Breast epithelium (tissue), 4 donors: ENCODE data around the gene IRF3. TPM values are rescaled to one million over a fixed set of nuclear protein-coding genes. Genes with fewer than 3 reads are reported as not detected.

ENCODE experiments used
- DNase-seq, 2 donors: peaks; one replicate each; pipeline ENCODE4 v3.0.0-alpha.2; 2019; ENCODE audit warnings: low spot score in 2 of 2
- H3K27ac ChIP-seq, 2 donors: fragments of 200-600 bp; sonication (generic) in 1 of 2; one replicate each; pipeline ENCODE4 v1.5.1; 2016 to 2019; ENCODE audit warnings: mild to moderate bottlenecking in 1 of 2
- H3K27me3 ChIP-seq, 2 donors: fragments of 200-600 bp; sonication (generic) in 1 of 2; one replicate each; pipeline versions ENCODE4 v1.5.1 to v1.6.0; 2017 to 2019; ENCODE audit warnings: control low read depth in 1 of 2, mild to moderate bottlenecking in 1 of 2
- H3K36me3 ChIP-seq: fragments of 200-600 bp; one replicate; pipeline ENCODE4 v1.5.1; 2019
- H3K4me1 ChIP-seq, 2 donors: fragments of 200-600 bp; sonication (generic); one replicate each; pipeline ENCODE4 v1.5.1; 2016 to 2019; ENCODE audit warnings: control low read depth in 1 of 2
- H3K4me3 ChIP-seq, 3 donors: fragments of 200-600 bp; sonication (generic); 1 replicate in 2 of 3; 2 replicates in 1 of 3; pipeline ENCODE4 v1.5.1; 2016 to 2019; ENCODE audit warnings: mild to moderate bottlenecking in 3 of 3, moderate library complexity in 2 of 3
- H3K9me3 ChIP-seq, 2 donors: fragments of 200-600 bp; sonication (generic) in 1 of 2; one replicate each; pipeline ENCODE4 v1.5.1; 2016 to 2019; ENCODE audit warnings: control low read depth in 1 of 2
- CTCF ChIP-seq, 3 donors: fragments of 450-650 bp; IDR thresholded peaks; one replicate each; pipeline ENCODE4 v1.5.1; 2016 to 2017; ENCODE audit warnings: antibody characterized with exemption in 3 of 3, mild to moderate bottlenecking in 3 of 3, moderate library complexity in 3 of 3
- POLR2A ChIP-seq: fragments of 450-650 bp; IDR thresholded peaks from one replicate; pipeline ENCODE4 v1.6.1; 2016; ENCODE audit warnings: antibody characterized with exemption, mild to moderate bottlenecking, moderate library complexity
- POLR2AphosphoS5 ChIP-seq, 3 donors: sonication (generic); formaldehyde crosslinking; IDR thresholded peaks; one replicate each; pipeline ENCODE4 v1.6.1; 2017; ENCODE audit warnings: antibody characterized with exemption in 3 of 3
- intact Hi-C: fragments of 100-400 bp; cut with DNase I; formaldehyde crosslinking; loops from one replicate; pipeline ENCODE4 v1.15.1; 2023; ENCODE audit warnings: low total_unique reads
- total RNA-seq, 3 donors: library from RNA; depleted of rRNA; stranded (reverse); fragments of >200 nt; gene quantifications; one replicate each; pipeline ENCODE4 v1.1.0, GENCODE V29; 2016

IRF3 gene
- total RNA-seq, 3 donors from 2014 or later: 39.7 to 100 (median 52.4) TPM

- Histone ChIP-seq H3K27ac (peak within 1 kb of the TSS; percentile 70 to 76), H3K4me3 (peak within 1 kb of the TSS; percentile 46 to 75 (median 58)), H3K9me3 (no peaks in the 10 kb centered on the region), H3K27me3 (no peaks in the 10 kb centered on the region), H3K36me3 (no peaks in the 10 kb centered on the region), H3K4me1 (peaks cover 0 to 6% of the 10 kb centered on the region in 2 donors)
- peak in 1 of 3 donors; percentile 31 for TF ChIP-seq CTCF (IDR thresholded peaks at IDR 0.05)
- no peak for TF ChIP-seq POLR2A
- DNase-seq: peak; percentile 50 to 72
- intact Hi-C loops: no loop called here
These were observed 23.7 kb upstream of the IRF3 start, which contains the start of gene ADM5 for GRCh38 chr19:49689133-49690078. Gene ADM5, plus strand, starts transcription at chr19:49689594. Its CDS starts 244 bp downstream, at chr19:49689838.

GRCh38 chr19:49688531-49689132, 23.0 kb upstream of the IRF3 start:
- no peak for DNase-seq
- no peak for TF ChIP-seq POLR2A
- H3K4me3 ChIP-seq: peak overlapping the region in 2 of 3 donors; percentile 46 to 58
- H3K36me3 ChIP-seq: no peaks in the 10 kb centered on the region
- no peaks in the 10 kb centered on the region for H3K9me3 ChIP-seq
- intact Hi-C loops: no loop called here
- H3K27me3 ChIP-seq: no peaks in the 10 kb centered on the region
- peak overlapping the region in 1 of 2 donors; percentile 20 for H3K27ac ChIP-seq
- peaks cover 0 to 6% of the 10 kb centered on the region in 2 donors for H3K4me1 ChIP-seq

GRCh38 chr19:49687566-49688316, 22.1 kb upstream of the IRF3 start:
- no peaks in the 10 kb centered on the region for H3K36me3 ChIP-seq
- intact Hi-C loops: no loop called here
- H3K27ac ChIP-seq: peak overlapping the region in 1 of 2 donors; percentile 20
- DNase-seq: no peak
- H3K4me1 ChIP-seq: peaks cover 0 to 6% of the 10 kb centered on the region in 2 donors
- no peaks in the 10 kb centered on the region for H3K27me3 ChIP-seq
- TF ChIP-seq CTCF (IDR thresholded peaks at IDR 0.05) (no peak), POLR2AphosphoS5 (IDR thresholded peaks at IDR 0.05) (no peak), POLR2A (no peak)
- no peaks in the 10 kb centered on the region for H3K9me3 ChIP-seq
- H3K4me3 ChIP-seq: peak overlapping the region in 1 of 3 donors; percentile 4

GRCh38 chr19:49687150-49687549, 21.5 kb upstream of the IRF3 start:
- H3K36me3 ChIP-seq: no peaks in the 10 kb centered on the region
- no peaks in the 10 kb centered on the region for H3K27me3 ChIP-seq
- H3K4me1 ChIP-seq: peaks cover 0 to 6% of the 10 kb centered on the region in 2 donors
- H3K27ac ChIP-seq: peak overlapping the region in 1 of 2 donors; percentile 12
- H3K9me3 ChIP-seq: no peaks in the 10 kb centered on the region
- intact Hi-C loops: no loop called here
- DNase-seq: no peak
- no peak for TF ChIP-seq POLR2AphosphoS5 (IDR thresholded peaks at IDR 0.05)
- TF ChIP-seq POLR2A: no peak
- no peak for TF ChIP-seq CTCF (IDR thresholded peaks at IDR 0.05)
- H3K4me3 ChIP-seq: no peak overlapping the region

- no peaks in the 10 kb centered on the region for H3K36me3 ChIP-seq
These were observed 20.9 kb upstream of the IRF3 start for GRCh38 chr19:49686503-49687088.

More at GRCh38 chr19:49686503-49687088, 20.9 kb upstream of the IRF3 start:
- intact Hi-C loops: no loop called here
- H3K27me3 ChIP-seq: no peaks in the 10 kb centered on the region
- H3K4me3 ChIP-seq: no peak overlapping the region
- H3K9me3 ChIP-seq: no peaks in the 10 kb centered on the region
- no peak overlapping the region for H3K27ac ChIP-seq
- TF ChIP-seq POLR2AphosphoS5 (IDR thresholded peaks at IDR 0.05) (no peak), CTCF (IDR thresholded peaks at IDR 0.05) (no peak), POLR2A (no peak)
- DNase-seq: no peak
- H3K4me1 ChIP-seq: peaks cover 0 to 6% of the 10 kb centered on the region in 2 donors
